Colonic mucosa (tissue), 4 donors: ENCODE data around the gene CHCHD3. TPM values are rescaled to one million over a fixed set of nuclear protein-coding genes. Genes with fewer than 3 reads are reported as not detected.

Experiments used
- DNase-seq: peaks from one replicate; pipeline ENCODE4 v3.0.0-alpha.2; 2020
- H3K27ac ChIP-seq: fragments of 200-600 bp; one replicate; pipeline ENCODE4 v1.8.0; 2021
- H3K27me3 ChIP-seq: fragments of 200-600 bp; one replicate; pipeline ENCODE4 v1.8.0; 2021
- H3K36me3 ChIP-seq: fragments of 200-600 bp; one replicate; pipeline ENCODE4 v1.8.0; 2021
- H3K4me1 ChIP-seq: fragments of 200-600 bp; one replicate; pipeline ENCODE4 v1.8.0; 2021; ENCODE audit warnings: mild to moderate bottlenecking
- H3K4me3 ChIP-seq: fragments of 200-600 bp; one replicate; pipeline ENCODE4 v1.8.0; 2021
- H3K9ac ChIP-seq, 2 donors: one replicate each; pipeline ENCODE4 v1.7.0; 2013; ENCODE audit warnings: control low read depth in 2 of 2, low read depth in 2 of 2, low read length in 2 of 2
- H3K9me3 ChIP-seq: fragments of 200-600 bp; one replicate; pipeline ENCODE4 v1.8.0; 2021
- intact Hi-C: fragments of 100-400 bp; cut with DNase I; formaldehyde crosslinking; loops from one replicate; pipeline ENCODE4 v1.14.1; 2022
- total RNA-seq, 2 donors: library from RNA; stranded (reverse); fragmentation: NEBNext Ultra II Directional in 1 of 2; extraction: Animal tissue kit (Norgen Biotek cat#: 25700) in 1 of 2; gene quantifications; one replicate each; pipeline ENCODE4 v1.2.1, GENCODE V29; 2021
- TF ChIP-seq, protein P1 (sequence below): fragments of 200-600 bp; IDR thresholded peaks from one replicate; pipeline ENCODE4 v1.8.0; 2022; ENCODE audit warnings: antibody characterized with exemption, mild to moderate bottlenecking
- donor health status: healthy.
- donor health status: DM: no; HTN: no; CAD: no.
- donor health status: DM: no; HTN: no; CAD: no.

Gene CHCHD3
- total RNA-seq, 2 donors from 2014 or later: 81.5 to 112 TPM

DNA sequence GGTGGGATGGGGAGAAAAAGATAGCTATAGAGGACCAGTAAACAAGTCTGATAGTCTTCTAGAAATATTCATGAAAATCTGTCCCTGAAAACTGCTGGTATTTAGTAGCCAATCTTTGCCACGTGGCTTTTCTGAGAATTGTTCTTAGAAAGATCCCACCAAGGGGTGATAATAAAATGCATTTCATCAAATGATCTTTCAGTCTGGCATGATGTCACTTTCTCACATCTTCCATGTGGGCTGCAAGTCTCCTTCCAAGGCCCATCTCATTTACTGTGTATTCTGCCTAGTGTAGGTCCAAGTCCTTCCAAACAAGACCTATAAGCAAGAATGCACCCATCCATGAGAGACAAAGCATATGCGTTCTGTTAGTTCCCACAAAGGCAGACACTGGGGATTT is 226.0 kb downstream of the CHCHD3 start:
- no peak overlapping the region for H3K4me3 ChIP-seq
- H3K9me3 ChIP-seq: no peaks in the 10 kb centered on the region
- TF ChIP-seq, protein P1, sequence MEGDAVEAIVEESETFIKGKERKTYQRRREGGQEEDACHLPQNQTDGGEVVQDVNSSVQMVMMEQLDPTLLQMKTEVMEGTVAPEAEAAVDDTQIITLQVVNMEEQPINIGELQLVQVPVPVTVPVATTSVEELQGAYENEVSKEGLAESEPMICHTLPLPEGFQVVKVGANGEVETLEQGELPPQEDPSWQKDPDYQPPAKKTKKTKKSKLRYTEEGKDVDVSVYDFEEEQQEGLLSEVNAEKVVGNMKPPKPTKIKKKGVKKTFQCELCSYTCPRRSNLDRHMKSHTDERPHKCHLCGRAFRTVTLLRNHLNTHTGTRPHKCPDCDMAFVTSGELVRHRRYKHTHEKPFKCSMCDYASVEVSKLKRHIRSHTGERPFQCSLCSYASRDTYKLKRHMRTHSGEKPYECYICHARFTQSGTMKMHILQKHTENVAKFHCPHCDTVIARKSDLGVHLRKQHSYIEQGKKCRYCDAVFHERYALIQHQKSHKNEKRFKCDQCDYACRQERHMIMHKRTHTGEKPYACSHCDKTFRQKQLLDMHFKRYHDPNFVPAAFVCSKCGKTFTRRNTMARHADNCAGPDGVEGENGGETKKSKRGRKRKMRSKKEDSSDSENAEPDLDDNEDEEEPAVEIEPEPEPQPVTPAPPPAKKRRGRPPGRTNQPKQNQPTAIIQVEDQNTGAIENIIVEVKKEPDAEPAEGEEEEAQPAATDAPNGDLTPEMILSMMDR: no peak
- no peaks in the 10 kb centered on the region for H3K36me3 ChIP-seq
- H3K27ac ChIP-seq: no peak overlapping the region
- no peaks in the 10 kb centered on the region for H3K27me3 ChIP-seq
- intact Hi-C loops: no loop called here
- no peak for DNase-seq
- no peaks in the 10 kb centered on the region for H3K4me1 ChIP-seq
- H3K9ac ChIP-seq: no peak overlapping the region

GRCh38 chr7:132854238-132854637 is 227.7 kb downstream of the CHCHD3 start:
- no peaks in the 10 kb centered on the region for H3K36me3 ChIP-seq
- H3K9me3 ChIP-seq: no peaks in the 10 kb centered on the region
- TF ChIP-seq, protein P1: no peak
- intact Hi-C loops: no loop called here
- H3K27me3 ChIP-seq: no peaks in the 10 kb centered on the region
- DNase-seq: no peak
- H3K4me1 ChIP-seq: no peaks in the 10 kb centered on the region
- H3K9ac ChIP-seq: no peak overlapping the region
- no peak overlapping the region for H3K27ac ChIP-seq
- no peak overlapping the region for H3K4me3 ChIP-seq

- intact Hi-C loops: no loop called here
- H3K9ac ChIP-seq: no peak overlapping the region
- H3K27ac ChIP-seq: no peak overlapping the region
- no peaks in the 10 kb centered on the region for H3K9me3 ChIP-seq
- TF ChIP-seq, protein P1: no peak
- DNase-seq: no peak
- H3K27me3 ChIP-seq: no peaks in the 10 kb centered on the region
- no peak overlapping the region for H3K4me3 ChIP-seq
- H3K36me3 ChIP-seq: no peaks in the 10 kb centered on the region
- no peaks in the 10 kb centered on the region for H3K4me1 ChIP-seq
Measured at GRCh38 chr7:132847376-132847775, 234.5 kb downstream of the CHCHD3 start.

GRCh38 chr7:132846086-132846485 is 235.8 kb downstream of the CHCHD3 start:
- H3K9me3 ChIP-seq: no peaks in the 10 kb centered on the region
- no peaks in the 10 kb centered on the region for H3K4me1 ChIP-seq
- no peak overlapping the region for H3K9ac ChIP-seq
- TF ChIP-seq, protein P1: no peak
- no peaks in the 10 kb centered on the region for H3K36me3 ChIP-seq
- intact Hi-C loops: no loop called here
- H3K27me3 ChIP-seq: no peaks in the 10 kb centered on the region
- DNase-seq: no peak
- H3K4me3 ChIP-seq: no peak overlapping the region
- H3K27ac ChIP-seq: no peak overlapping the region

DNA sequence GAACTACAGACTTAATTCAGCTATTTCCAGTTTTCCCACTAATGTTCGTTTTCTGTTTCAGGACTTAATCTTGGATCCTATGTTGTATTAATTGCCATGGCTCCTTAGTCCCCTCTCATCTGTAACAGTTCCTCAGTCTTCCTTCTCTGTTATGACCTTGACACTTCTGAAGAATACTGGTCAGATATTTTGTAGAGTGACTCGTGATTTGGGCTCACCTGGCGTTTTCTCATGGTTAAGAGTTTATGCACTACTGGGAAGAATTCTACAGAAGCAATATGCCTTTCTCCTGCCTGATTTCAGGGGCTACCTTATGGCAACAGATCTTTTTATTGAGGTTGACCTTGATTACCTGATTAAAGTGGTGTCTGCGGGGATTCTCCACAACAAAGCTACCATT is 239.4 kb downstream of the CHCHD3 start:
- no peak overlapping the region for H3K4me3 ChIP-seq
- H3K4me1 ChIP-seq: no peaks in the 10 kb centered on the region
- H3K27ac ChIP-seq: no peak overlapping the region
- H3K27me3 ChIP-seq: no peaks in the 10 kb centered on the region
- DNase-seq: no peak
- no peaks in the 10 kb centered on the region for H3K9me3 ChIP-seq
- intact Hi-C loops: no loop called here
- TF ChIP-seq, protein P1: no peak
- no peaks in the 10 kb centered on the region for H3K36me3 ChIP-seq
- no peak overlapping the region for H3K9ac ChIP-seq

- H3K4me3 ChIP-seq: no peak overlapping the region
- intact Hi-C loops: no loop called here
- no peaks in the 10 kb centered on the region for H3K4me1 ChIP-seq
Measured at GRCh38 chr7:132840199-132840598, 241.7 kb downstream of the CHCHD3 start.

More at GRCh38 chr7:132840199-132840598, 241.7 kb downstream of the CHCHD3 start:
- H3K36me3 ChIP-seq: no peaks in the 10 kb centered on the region
- H3K27ac ChIP-seq: no peak overlapping the region
- no peaks in the 10 kb centered on the region for H3K9me3 ChIP-seq
- no peaks in the 10 kb centered on the region for H3K27me3 ChIP-seq
- H3K9ac ChIP-seq: no peak overlapping the region
- no peak for DNase-seq
- TF ChIP-seq, protein P1: no peak
